Choroid plexus epithelial cell (primary cell): ENCODE measurements around the gene RPS6KA5.

ENCODE experiments used
- DNase-seq: peaks from one replicate; pipeline ENCODE4 v3.0.0-alpha.2; 2010; ENCODE audit warnings: low read depth
- H3K4me3 ChIP-seq: 2 replicates; pipeline ENCODE4 v1.5.1; 2011; ENCODE audit warnings: low read depth, mild to moderate bottlenecking, control low read depth, low read length, moderate library complexity
- CTCF ChIP-seq: conservative IDR thresholded peaks from 2 replicates; pipeline ENCODE4 v1.5.1; 2011; ENCODE audit warnings: low read depth, mild to moderate bottlenecking, control low read depth, inconsistent platforms, low read length, moderate library complexity

The RPS6KA5 gene

GRCh38 chr14:90911121-90911520 lies 149.3 kb downstream of the RPS6KA5 start:
- DNase-seq = peak; percentile 4
- H3K4me3 ChIP-seq = no peak overlapping the region
- TF ChIP-seq CTCF = no peak

GRCh38 chr14:90907178-90907577 lies 153.3 kb downstream of the RPS6KA5 start:
- no peak for TF ChIP-seq CTCF
- H3K4me3 ChIP-seq = no peak overlapping the region
- DNase-seq = no peak

- TF ChIP-seq CTCF = no peak
- H3K4me3 ChIP-seq = no peak overlapping the region
- no peak for DNase-seq
Observed at GRCh38 chr14:90905531-90905930, 154.9 kb downstream of the RPS6KA5 start.

- peak; percentile 79 for TF ChIP-seq CTCF
- peak; percentile 81 for DNase-seq
- H3K4me3 ChIP-seq = no peak overlapping the region
Observed at GRCh38 chr14:90903101-90903500, 157.3 kb downstream of the RPS6KA5 start.

- DNase-seq = peak; percentile 28
- TF ChIP-seq CTCF = peak; percentile 26
- H3K4me3 ChIP-seq = no peak overlapping the region
Observed at GRCh38 chr14:90900476-90901083, 159.9 kb downstream of the RPS6KA5 start.

- DNase-seq = no peak
- no peak for TF ChIP-seq CTCF
- H3K4me3 ChIP-seq = no peak overlapping the region
Observed at GRCh38 chr14:90897022-90897421, 163.4 kb downstream of the RPS6KA5 start.

GRCh38 chr14:90894241-90894640 lies 166.2 kb downstream of the RPS6KA5 start:
- DNase-seq = no peak
- no peak overlapping the region for H3K4me3 ChIP-seq
- no peak for TF ChIP-seq CTCF
